Endothelial cell of umbilical vein (primary cell): ENCODE data around the gene CELSR1. TPM values are rescaled to one million over a fixed set of nuclear protein-coding genes. Genes with fewer than 3 reads are reported as not detected.

Experiments used
- BruUV-seq: library from RNA; stranded (reverse); fragments of 400-500 nt; replicated peaks from 2 replicates; lab custom pipeline; 2021; lab: Mats Ljungman, UMichigan
- CTCF ChIA-PET: fragments of 300-600, 350-600 bp; sonication (Branson Sonifier 250); formaldehyde crosslinking; loops from one replicate; lab custom pipeline; 2021; ENCODE audit warnings: antibody characterized with exemption, inconsistent platforms; lab: Charles Lee
- POLR2A ChIA-PET: fragments of 300-600, 350-600 bp; sonication (Branson Sonifier 250); formaldehyde crosslinking; loops from one replicate; lab custom pipeline; 2021; ENCODE audit warnings: antibody characterized with exemption, inconsistent platforms; lab: Charles Lee
- DNase-seq: peaks from one replicate; pipeline ENCODE4 v3.0.0-alpha.2; 2011; ENCODE audit warnings: low read depth, low spot score
- FAIRE-seq: peaks from 2 replicates; lab custom pipeline; 2011; peaks lifted over from hg19 to GRCh38; lab: Jason Lieb, UNC
- H2AFZ ChIP-seq: 2 replicates; pipeline ENCODE4 v1.6.0; 2012; ENCODE audit warnings: low read depth, low read length, control low read depth, inconsistent platforms
- H3K27ac ChIP-seq: 2 replicates; pipeline ENCODE4 v1.5.1; 2011; ENCODE audit warnings: low read depth, mild to moderate bottlenecking, control low read depth, low read length, moderate library complexity; ENCODE audit not compliant: insufficient read depth
- H3K27me3 ChIP-seq, 2 experiments: 2 replicates each; pipeline versions ENCODE4 v1.6.0 to v1.6.1; 2011; ENCODE audit warnings: low read length in 2 of 2, mixed read lengths in 1 of 2; ENCODE audit not compliant: control insufficient read depth in 2 of 2, insufficient read depth in 2 of 2
- H3K36me3 ChIP-seq, 2 experiments: 2 replicates in 1 of 2; 3 replicates in 1 of 2; pipeline ENCODE4 v1.5.1; 2011; ENCODE audit warnings: low read length in 2 of 2, mild to moderate bottlenecking in 1 of 2, moderate library complexity in 1 of 2; ENCODE audit not compliant: control insufficient read depth in 2 of 2, insufficient read depth in 2 of 2; ENCODE audit errors: extremely low read depth in 1 of 2
- H3K4me1 ChIP-seq: 3 replicates; pipeline ENCODE4 v1.5.1; 2011; ENCODE audit warnings: mild to moderate bottlenecking, low read length; ENCODE audit not compliant: control insufficient read depth, insufficient read depth; ENCODE audit errors: extremely low read depth
- H3K4me2 ChIP-seq: 2 replicates; pipeline ENCODE4 v1.6.1; 2011; ENCODE audit warnings: low read length, control low read depth, mixed read lengths; ENCODE audit not compliant: insufficient read depth
- H3K4me3 ChIP-seq, 3 experiments: fragments of 200-600 bp in 1 of 3; sonication (generic), shearing (Covaris generic) in 1 of 3; replicated peaks in 1 of 3; 2 replicates each; pipeline ENCODE4 v1.5.1; 2011 to 2016; ENCODE audit warnings: control low read depth in 3 of 3, low read length in 3 of 3, mild to moderate bottlenecking in 2 of 3, inconsistent platforms in 1 of 3, low read depth in 1 of 3, moderate library complexity in 1 of 3; ENCODE audit not compliant: insufficient read depth in 1 of 3
- H3K79me2 ChIP-seq: 2 replicates; pipeline ENCODE4 v1.6.0; 2012; ENCODE audit warnings: low read length, inconsistent platforms; ENCODE audit not compliant: control insufficient read depth, insufficient read depth
- H3K9ac ChIP-seq: replicated peaks from 2 replicates; pipeline ENCODE3; 2011; ENCODE audit warnings: low read length, control low read depth; ENCODE audit not compliant: insufficient read depth; ENCODE audit errors: extremely low read depth
- H3K9me1 ChIP-seq: replicated peaks from 3 replicates; pipeline ENCODE4 v1.6.0; 2011; ENCODE audit warnings: mild to moderate bottlenecking, low read length; ENCODE audit not compliant: control insufficient read depth, insufficient read depth; ENCODE audit errors: extremely low read depth
- H3K9me3 ChIP-seq: replicated peaks from 2 replicates; pipeline ENCODE4 v1.5.1; 2012; ENCODE audit warnings: low read length, inconsistent platforms; ENCODE audit not compliant: control insufficient read depth, insufficient read depth
- H4K20me1 ChIP-seq: replicated peaks from 2 replicates; pipeline ENCODE3; 2011; ENCODE audit warnings: mild to moderate bottlenecking, low read length; ENCODE audit not compliant: control insufficient read depth, insufficient read depth; ENCODE audit errors: extremely low read depth
- CTCF ChIP-seq, 2 donors: IDR thresholded peaks; 1 replicate in 1 of 2; 2 replicates in 1 of 2; pipeline ENCODE4 v1.5.1; 2011; ENCODE audit warnings: low read length in 2 of 2, mild to moderate bottlenecking in 2 of 2, moderate library complexity in 2 of 2, control low read depth in 1 of 2, inconsistent platforms in 1 of 2, low read depth in 1 of 2; ENCODE audit not compliant: insufficient read depth in 1 of 2; ENCODE audit errors: extremely low read depth in 1 of 2
- EZH2 ChIP-seq: IDR thresholded peaks from 2 replicates; pipeline ENCODE4 v1.6.1; 2012; ENCODE audit warnings: borderline replicate concordance, low read depth, mild to moderate bottlenecking, moderate library complexity, low read length, inconsistent platforms; ENCODE audit not compliant: severe bottlenecking
- FOS ChIP-seq: IDR thresholded peaks from 2 replicates; pipeline ENCODE4 v1.6.1; 2011; ENCODE audit warnings: mild to moderate bottlenecking, low read length, moderate library complexity, borderline replicate concordance; ENCODE audit not compliant: insufficient read depth
- GATA2 ChIP-seq: IDR thresholded peaks from 2 replicates; pipeline ENCODE4 v1.7.0; 2011; ENCODE audit warnings: low read depth, mild to moderate bottlenecking, moderate library complexity, mixed read lengths, low read length; ENCODE audit not compliant: insufficient read length, insufficient read depth
- JUN ChIP-seq: IDR thresholded peaks from 2 replicates; pipeline ENCODE4 v1.6.1; 2011; ENCODE audit warnings: borderline replicate concordance, low read depth; ENCODE audit not compliant: insufficient read length, insufficient read depth
- MAX ChIP-seq: IDR thresholded peaks from 2 replicates; pipeline ENCODE4 v1.6.1; 2011; ENCODE audit not compliant: insufficient read depth, insufficient read length
- MYC ChIP-seq: IDR thresholded peaks from one replicate; pipeline ENCODE4 v1.6.1; 2011; ENCODE audit warnings: mild to moderate bottlenecking, low read depth, low read length
- POLR2A ChIP-seq: IDR thresholded peaks from 2 replicates; pipeline ENCODE4 v1.6.1; 2012; ENCODE audit warnings: low read depth, mild to moderate bottlenecking, control low read depth, low read length
- POLR2AphosphoS5 ChIP-seq: IDR thresholded peaks from 2 replicates; pipeline ENCODE4 v1.6.1; 2012; ENCODE audit warnings: low read depth, mild to moderate bottlenecking, control low read depth, low read length, moderate library complexity; ENCODE audit not compliant: insufficient read depth
- dilution Hi-C: fragments of 300-500 bp; cut with MboI; formaldehyde crosslinking; loops from one replicate; pipeline ENCODE4 v1.15.0; 2019; ENCODE audit warnings: low sequenced_read_pairs; ENCODE audit not compliant: extremely low pct_ligation_motif_present
- intact Hi-C: fragments of 100-400 bp; cut with micrococcal nuclease; formaldehyde crosslinking; loops from one replicate; pipeline ENCODE4 v1.10.0; 2022
- polyA plus RNA-seq, 4 experiments: library from polyadenylated mRNA; depleted of rRNA in 3 of 4; stranded (reverse) in 3 of 4; unstranded in 1 of 4; fragments of >200 nt; gene quantifications; 2 replicates each; pipeline versions ENCODE4 v1.2.1 to v1.2.3, GENCODE V29; 2011 to 2012; ENCODE audit warnings: missing spikeins in 1 of 4
- total RNA-seq: library from RNA; stranded (reverse); gene quantifications from 2 replicates; pipeline ENCODE4 v1.2.3, GENCODE V29; 2021

The CELSR1 gene
- total and polyA plus RNA-seq, 2 donors (not counting 3 experiments of a cell fraction or from before 2014, with no cell fraction given) = 3.7 to 5.4 TPM

- Histone ChIP-seq H3K9me3 (no peaks in the 10 kb centered on the region), H3K27me3 (no peaks in the 10 kb centered on the region), H3K36me3 (no peaks in the 10 kb centered on the region), H3K4me3 (no peak overlapping the region), H3K79me2 (no peaks in the 10 kb centered on the region), H4K20me1 (no peaks in the 10 kb centered on the region), H3K4me1 (no peaks in the 10 kb centered on the region), H3K27ac (no peak overlapping the region), H3K9ac (no peak overlapping the region), H3K4me2 (no peak overlapping the region), H2AFZ (no peak overlapping the region), H3K9me1 (no peaks in the 10 kb centered on the region)
- TF ChIP-seq GATA2 = no peak
- TF ChIP-seq CTCF (IDR thresholded peaks at IDR 0.05; ENCODE audit: extremely low read depth in 1 of 2, insufficient read depth in 1 of 2, low read depth in 1 of 2, low read length in 2 of 2) = no peak
- TF ChIP-seq JUN = no peak
- TF ChIP-seq MAX = no peak
- TF ChIP-seq FOS = no peak
- TF ChIP-seq EZH2 = no peak
- no peak for TF ChIP-seq MYC
- TF ChIP-seq POLR2A = no peak
- TF ChIP-seq POLR2AphosphoS5 = no peak
- dilution Hi-C loops (no loop called here), intact Hi-C loops (no loop called here)
- FAIRE-seq (no peak), DNase-seq (no peak)
- CTCF ChIA-PET = interaction anchor here (2.0 kb wide), 1 partner anchor 13 kb away, joined by 10 read pairs; no protein-coding TSS in a partner anchor
- BruUV-seq = no TSS peak
- POLR2A ChIA-PET = no interaction called here
These were observed 157.4 kb downstream of the CELSR1 start for GRCh38 chr22:46380069-46380468.
